ENCODE measurements around the gene UCK1. TPM values are rescaled to one million over a fixed set of nuclear protein-coding genes. Genes with fewer than 3 reads are reported as not detected.
A peak's percentile ranks its signal among the peaks of the same experiment; 100 is the strongest.

Gene UCK1
- total and polyA plus RNA-seq, 2 of the 13 experiments (the other 11 are each of a cell fraction or from before 2014, with no cell fraction given), result 11.0 to 24.1 TPM

DNA sequence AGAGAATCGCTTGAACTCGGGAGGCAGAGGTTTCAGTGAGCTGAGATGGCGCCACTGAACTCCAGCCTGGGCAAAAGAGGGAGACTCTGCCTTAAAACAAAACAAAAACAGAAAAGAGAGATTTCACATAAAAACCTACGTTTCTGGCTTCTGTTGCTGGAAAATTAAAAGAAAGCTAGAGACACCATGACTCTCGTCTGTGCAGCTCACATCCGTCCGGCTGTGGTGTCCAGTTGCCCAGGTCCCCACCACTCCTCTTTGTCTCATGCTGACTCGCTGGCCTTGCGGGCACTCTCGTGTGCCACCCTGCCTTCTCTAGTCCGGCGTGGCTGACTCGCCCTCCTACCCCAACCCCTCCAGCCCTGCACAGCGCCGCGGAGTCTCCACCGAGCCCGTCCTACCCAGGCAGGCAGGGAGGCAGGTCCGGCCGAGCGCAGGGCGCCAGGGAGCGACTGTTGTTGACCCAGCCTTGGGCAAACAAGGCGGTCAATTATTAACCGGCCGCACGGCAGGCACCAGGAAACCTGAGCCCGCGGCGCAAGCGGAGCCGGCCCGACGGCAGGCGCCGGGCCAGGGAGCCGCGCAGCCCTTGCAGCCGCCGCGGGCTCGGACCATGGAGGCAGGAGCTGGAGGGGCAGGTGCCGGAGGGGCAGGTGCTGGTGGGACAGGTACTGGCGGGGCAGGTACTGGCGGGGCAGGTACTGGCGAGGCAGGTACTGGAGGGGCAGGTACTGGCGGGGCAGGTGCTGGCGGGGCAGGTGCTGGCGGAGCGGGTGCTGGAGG lies 14.1 kb upstream of the UCK1 start, which contains the start of gene PRRT1B:
Gene PRRT1B, plus strand, starts transcription at position 521 of the 783 bp plus-strand sequence. Its CDS starts 93 bp downstream, at position 614.
- Histone ChIP-seq H3K9ac (ENCODE audit: insufficient read depth, low read depth, low read length) (0 out of 2 replicates have a peak within 1 kb of the TSS, but pooled peaks have one; percentile 30), H3K79me2 (ENCODE audit: insufficient read depth, low read length) (no peaks in the 10 kb centered on the region), H3K9me3 (ENCODE audit: low read length) (peaks cover 22% of the 10 kb centered on the region), H3K27me3 (ENCODE audit: control insufficient read depth in 1 of 2, insufficient read depth in 2 of 2, low read length in 2 of 2) (peaks cover 13 to 66% of the 10 kb centered on the region in 2 experiments; a peak in 4 of 5 replicates), H3K36me3 (replicated peaks in 1 of 2; ENCODE audit: control insufficient read depth in 1 of 2, insufficient read depth in 2 of 2, low read length in 2 of 2) (no peaks in the 10 kb centered on the region), H4K20me1 (ENCODE audit: insufficient read depth, low read length) (peaks cover 11% of the 10 kb centered on the region; the same call in 1 of the 2 replicates), H3K4me3 (replicated peaks in 1 of 3; ENCODE audit: insufficient read depth in 1 of 3, low read depth in 2 of 3, low read length in 3 of 3) (peak within 1 kb of the TSS; percentile 42 to 70 (median 44); a peak in 5 of 6 replicates), H3K27ac (ENCODE audit: extremely low read length, insufficient read depth, low read length) (no peak within 1 kb of the TSS), H2AFZ (ENCODE audit: low read length) (no peak within 1 kb of the TSS), H3K4me2 (ENCODE audit: low read depth, low read length) (peak within 1 kb of the TSS; percentile 84), H3K4me1 (ENCODE audit: insufficient read depth, low read length) (peaks cover 25% of the 10 kb centered on the region)
- WGBS (ENCODE audit: low lambda C conversion rate), result 12% methylated on average over 28 of the region's 50 CpGs
- ChIA-PET POLR2A (interaction anchor here (0.7 to 1.7 kb wide), 3 partner anchors 14 to 172 kb away, joined by 3 to 6 read pairs (median 3); partner anchors contain the start of gene UCK1), CTCF (ENCODE audit: low intra/inter-chr PET ratio, low total read pairs) (interaction anchor here (0.7 kb wide), 1 partner anchor 60 kb away, joined by 3 read pairs; no protein-coding TSS in a partner anchor)
- FAIRE-seq (peak; percentile 76), ATAC-seq (peak; percentile 98), DNase-seq (ENCODE audit: low spot score) (peak; percentile 86)
- intact Hi-C loops (cut with micrococcal nuclease; ENCODE audit: unreplicated experiment) (no loop called here), in situ Hi-C loops (cut with HindIII; ENCODE audit: extremely low pct_ligation_motif_present, low pct_unique_long_range_greater_than_20kb) (no loop called here)
- no TSS peak for BruUV-seq (replicated peaks)
- TF ChIP-seq ZNF317 (CRISPR knock-in tag; IDR thresholded peaks at IDR 0.05) (peak; percentile 89), TEAD3 (CRISPR knock-in tag; optimal IDR thresholded peaks at IDR 0.05; ENCODE audit: borderline replicate concordance) (peak; percentile 51), FOXO4 (CRISPR knock-in tag; conservative IDR thresholded peaks at IDR 0.05) (no peak), TSC22D2 (CRISPR knock-in tag; IDR thresholded peaks at IDR 0.05; ENCODE audit: borderline replicate concordance) (no peak; the same call in 1 of the 2 replicates), ZNF24 (IDR thresholded peaks at IDR 0.05) (no peak), WIZ (CRISPR knock-in tag; IDR thresholded peaks at IDR 0.05) (no peak), POLR2A (IDR thresholded peaks at IDR 0.05; ENCODE audit: insufficient read depth in 1 of 2, low read depth in 2 of 2, low read length in 2 of 2) (no peak), ZNF546 (CRISPR knock-in tag; conservative IDR thresholded peaks at IDR 0.05) (no peak), UBTF (CRISPR knock-in tag; IDR thresholded peaks at IDR 0.05) (peak; percentile 93), CCAR2 (optimal IDR thresholded peaks at IDR 0.05; ENCODE audit: low read depth, low read length) (no peak)
- TF ChIP-seq, protein P1, sequence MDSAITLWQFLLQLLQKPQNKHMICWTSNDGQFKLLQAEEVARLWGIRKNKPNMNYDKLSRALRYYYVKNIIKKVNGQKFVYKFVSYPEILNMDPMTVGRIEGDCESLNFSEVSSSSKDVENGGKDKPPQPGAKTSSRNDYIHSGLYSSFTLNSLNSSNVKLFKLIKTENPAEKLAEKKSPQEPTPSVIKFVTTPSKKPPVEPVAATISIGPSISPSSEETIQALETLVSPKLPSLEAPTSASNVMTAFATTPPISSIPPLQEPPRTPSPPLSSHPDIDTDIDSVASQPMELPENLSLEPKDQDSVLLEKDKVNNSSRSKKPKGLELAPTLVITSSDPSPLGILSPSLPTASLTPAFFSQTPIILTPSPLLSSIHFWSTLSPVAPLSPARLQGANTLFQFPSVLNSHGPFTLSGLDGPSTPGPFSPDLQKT (CRISPR knock-in tag; IDR thresholded peaks at IDR 0.05; ENCODE audit: borderline replicate concordance), result no peak
- TF ChIP-seq, protein P2, sequence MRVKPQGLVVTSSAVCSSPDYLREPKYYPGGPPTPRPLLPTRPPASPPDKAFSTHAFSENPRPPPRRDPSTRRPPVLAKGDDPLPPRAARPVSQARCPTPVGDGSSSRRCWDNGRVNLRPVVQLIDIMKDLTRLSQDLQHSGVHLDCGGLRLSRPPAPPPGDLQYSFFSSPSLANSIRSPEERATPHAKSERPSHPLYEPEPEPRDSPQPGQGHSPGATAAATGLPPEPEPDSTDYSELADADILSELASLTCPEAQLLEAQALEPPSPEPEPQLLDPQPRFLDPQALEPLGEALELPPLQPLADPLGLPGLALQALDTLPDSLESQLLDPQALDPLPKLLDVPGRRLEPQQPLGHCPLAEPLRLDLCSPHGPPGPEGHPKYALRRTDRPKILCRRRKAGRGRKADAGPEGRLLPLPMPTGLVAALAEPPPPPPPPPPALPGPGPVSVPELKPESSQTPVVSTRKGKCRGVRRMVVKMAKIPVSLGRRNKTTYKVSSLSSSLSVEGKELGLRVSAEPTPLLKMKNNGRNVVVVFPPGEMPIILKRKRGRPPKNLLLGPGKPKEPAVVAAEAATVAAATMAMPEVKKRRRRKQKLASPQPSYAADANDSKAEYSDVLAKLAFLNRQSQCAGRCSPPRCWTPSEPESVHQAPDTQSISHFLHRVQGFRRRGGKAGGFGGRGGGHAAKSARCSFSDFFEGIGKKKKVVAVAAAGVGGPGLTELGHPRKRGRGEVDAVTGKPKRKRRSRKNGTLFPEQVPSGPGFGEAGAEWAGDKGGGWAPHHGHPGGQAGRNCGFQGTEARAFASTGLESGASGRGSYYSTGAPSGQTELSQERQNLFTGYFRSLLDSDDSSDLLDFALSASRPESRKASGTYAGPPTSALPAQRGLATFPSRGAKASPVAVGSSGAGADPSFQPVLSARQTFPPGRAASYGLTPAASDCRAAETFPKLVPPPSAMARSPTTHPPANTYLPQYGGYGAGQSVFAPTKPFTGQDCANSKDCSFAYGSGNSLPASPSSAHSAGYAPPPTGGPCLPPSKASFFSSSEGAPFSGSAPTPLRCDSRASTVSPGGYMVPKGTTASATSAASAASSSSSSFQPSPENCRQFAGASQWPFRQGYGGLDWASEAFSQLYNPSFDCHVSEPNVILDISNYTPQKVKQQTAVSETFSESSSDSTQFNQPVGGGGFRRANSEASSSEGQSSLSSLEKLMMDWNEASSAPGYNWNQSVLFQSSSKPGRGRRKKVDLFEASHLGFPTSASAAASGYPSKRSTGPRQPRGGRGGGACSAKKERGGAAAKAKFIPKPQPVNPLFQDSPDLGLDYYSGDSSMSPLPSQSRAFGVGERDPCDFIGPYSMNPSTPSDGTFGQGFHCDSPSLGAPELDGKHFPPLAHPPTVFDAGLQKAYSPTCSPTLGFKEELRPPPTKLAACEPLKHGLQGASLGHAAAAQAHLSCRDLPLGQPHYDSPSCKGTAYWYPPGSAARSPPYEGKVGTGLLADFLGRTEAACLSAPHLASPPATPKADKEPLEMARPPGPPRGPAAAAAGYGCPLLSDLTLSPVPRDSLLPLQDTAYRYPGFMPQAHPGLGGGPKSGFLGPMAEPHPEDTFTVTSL (CRISPR knock-in tag; IDR thresholded peaks at IDR 0.05; ENCODE audit: borderline replicate concordance), result peak; percentile 55; the same call in 1 of the 2 replicates

Measured in HepG2 (cell line).